Bronchial epithelial cell (primary cell): ENCODE measurements around the gene PPP2R1B. TPM values are rescaled to one million over a fixed set of nuclear protein-coding genes. Genes with fewer than 3 reads are reported as not detected.

ENCODE experiments used
- DNase-seq: peaks from one replicate; pipeline ENCODE4 v3.0.0-alpha.2; 2010; ENCODE audit warnings: low read depth
- FAIRE-seq: peaks from 2 replicates; lab custom pipeline; 2011; peaks lifted over from hg19 to GRCh38; lab: Jason Lieb, UNC
- H3K27me3 ChIP-seq: 2 replicates; pipeline ENCODE4 v1.5.1; 2011; ENCODE audit warnings: low read length; ENCODE audit not compliant: control insufficient read depth, insufficient read depth
- H3K36me3 ChIP-seq: 2 replicates; pipeline ENCODE4 v1.5.1; 2011; ENCODE audit warnings: low read length; ENCODE audit not compliant: control insufficient read depth, insufficient read depth
- H3K4me3 ChIP-seq: 2 replicates; pipeline ENCODE4 v1.5.1; 2011; ENCODE audit warnings: mild to moderate bottlenecking, low read depth, low read length, control low read depth
- total RNA-seq: library from RNA; depleted of rRNA; stranded (reverse); fragments of >200 nt; gene quantifications from 2 replicates; pipeline ENCODE4 v1.2.1, GENCODE V29; 2014
- TF ChIP-seq, protein P1 (sequence below): IDR thresholded peaks from 2 replicates; pipeline ENCODE4 v1.5.1; 2011; ENCODE audit warnings: mild to moderate bottlenecking, moderate library complexity, low read length, control low read depth, inconsistent platforms; ENCODE audit not compliant: insufficient read depth, severe bottlenecking

PPP2R1B gene
- total RNA-seq, 1 donor from 2014 or later = 26.1 TPM

DNA sequence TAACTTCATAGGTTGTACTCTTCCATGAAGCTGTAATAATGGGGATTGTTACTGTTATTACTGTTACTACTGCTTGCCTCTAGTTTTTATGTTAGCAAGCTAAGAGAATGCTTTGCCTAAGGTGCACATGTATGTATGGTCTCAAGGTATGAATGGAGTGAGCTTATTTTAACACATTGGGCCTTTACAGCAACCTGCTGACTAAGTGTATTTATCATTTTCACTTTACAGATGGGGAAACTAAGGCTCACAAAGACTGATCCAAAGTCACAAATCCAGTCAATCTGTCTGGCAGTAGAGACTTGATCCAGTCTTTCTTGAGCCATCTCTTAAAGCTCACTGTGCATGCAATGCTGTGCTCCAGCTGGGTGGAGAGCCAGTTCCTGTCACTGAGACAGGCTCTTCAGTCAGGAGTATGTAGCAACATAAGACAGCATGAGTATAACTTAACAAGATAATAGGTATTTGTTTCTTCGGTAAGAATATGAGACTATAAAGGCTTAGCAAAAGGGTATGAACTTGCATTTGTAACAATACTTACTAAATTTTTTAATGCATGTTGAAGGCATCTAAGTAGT, 66.5 kb downstream of the PPP2R1B start:
- H3K4me3 ChIP-seq = no peak overlapping the region
- no peak for FAIRE-seq

DNA sequence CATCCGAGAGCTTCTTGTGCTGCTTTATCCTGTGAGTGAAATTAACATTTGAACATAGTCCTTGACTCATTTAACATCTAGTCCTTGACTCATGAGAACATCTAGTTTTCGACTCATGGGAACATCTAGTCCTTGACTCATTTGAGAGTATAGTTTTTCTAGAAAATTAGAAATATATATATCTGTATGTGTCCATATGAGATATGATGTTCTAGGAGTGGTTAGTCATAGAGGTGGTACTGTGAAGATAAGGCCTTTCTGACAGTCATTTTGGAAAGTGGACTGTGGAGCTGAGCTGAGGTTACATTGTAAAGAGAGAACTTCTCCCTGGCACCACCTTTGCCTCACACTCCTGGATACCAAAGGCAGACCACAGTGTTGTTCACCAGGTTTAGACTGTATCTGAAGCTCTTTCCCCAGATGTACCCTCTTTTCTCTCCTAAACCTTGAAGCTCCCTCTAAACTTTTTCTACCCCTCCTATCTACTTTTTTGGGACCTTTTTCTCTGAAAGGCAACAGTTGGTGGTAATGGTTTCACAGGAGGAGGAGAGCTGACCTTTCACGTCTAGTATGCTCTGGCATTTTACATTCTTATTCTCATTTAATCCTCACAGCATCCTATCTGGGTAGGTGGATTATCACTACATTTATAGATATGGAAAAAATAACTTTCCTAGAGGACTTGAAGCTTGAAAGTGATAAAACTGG, 67.2 kb downstream of the PPP2R1B start:
- H3K36me3 ChIP-seq = peaks cover 1% of the 10 kb centered on the region
- no peak for FAIRE-seq
- TF ChIP-seq, protein P1, sequence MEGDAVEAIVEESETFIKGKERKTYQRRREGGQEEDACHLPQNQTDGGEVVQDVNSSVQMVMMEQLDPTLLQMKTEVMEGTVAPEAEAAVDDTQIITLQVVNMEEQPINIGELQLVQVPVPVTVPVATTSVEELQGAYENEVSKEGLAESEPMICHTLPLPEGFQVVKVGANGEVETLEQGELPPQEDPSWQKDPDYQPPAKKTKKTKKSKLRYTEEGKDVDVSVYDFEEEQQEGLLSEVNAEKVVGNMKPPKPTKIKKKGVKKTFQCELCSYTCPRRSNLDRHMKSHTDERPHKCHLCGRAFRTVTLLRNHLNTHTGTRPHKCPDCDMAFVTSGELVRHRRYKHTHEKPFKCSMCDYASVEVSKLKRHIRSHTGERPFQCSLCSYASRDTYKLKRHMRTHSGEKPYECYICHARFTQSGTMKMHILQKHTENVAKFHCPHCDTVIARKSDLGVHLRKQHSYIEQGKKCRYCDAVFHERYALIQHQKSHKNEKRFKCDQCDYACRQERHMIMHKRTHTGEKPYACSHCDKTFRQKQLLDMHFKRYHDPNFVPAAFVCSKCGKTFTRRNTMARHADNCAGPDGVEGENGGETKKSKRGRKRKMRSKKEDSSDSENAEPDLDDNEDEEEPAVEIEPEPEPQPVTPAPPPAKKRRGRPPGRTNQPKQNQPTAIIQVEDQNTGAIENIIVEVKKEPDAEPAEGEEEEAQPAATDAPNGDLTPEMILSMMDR = no peak

More for the DNA sequence above, 66.5 kb downstream of the PPP2R1B start:
- DNase-seq = no peak
- Histone ChIP-seq H3K27me3 (no peaks in the 10 kb centered on the region), H3K36me3 (peaks cover 1% of the 10 kb centered on the region)
- TF ChIP-seq, protein P1 = no peak

DNA sequence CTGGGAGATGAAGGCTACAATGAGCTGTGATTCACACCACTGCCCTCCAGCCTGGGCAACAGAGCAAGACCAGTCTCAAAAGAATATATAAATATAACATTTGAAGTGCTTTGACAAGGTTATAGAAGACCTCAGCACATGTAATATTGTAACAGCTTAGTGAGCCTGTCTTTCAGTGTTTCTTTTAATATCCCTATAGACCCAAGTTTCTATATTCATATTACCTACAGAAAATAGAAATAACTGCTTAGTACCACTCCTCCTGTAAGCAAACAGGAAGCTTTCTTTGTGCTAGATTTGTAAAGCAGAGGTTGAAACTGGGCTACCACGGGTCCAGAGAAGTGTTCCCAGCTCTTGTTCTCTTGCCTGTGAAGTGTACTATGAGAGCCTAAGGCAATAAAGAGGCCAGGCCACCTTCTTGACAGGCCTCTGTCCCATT, 68.2 kb downstream of the PPP2R1B start:
- TF ChIP-seq, protein P1 = no peak
- DNase-seq = no peak
- Histone ChIP-seq H3K27me3 (no peaks in the 10 kb centered on the region), H3K4me3 (no peak overlapping the region), H3K36me3 (peaks cover 1% of the 10 kb centered on the region)
- no peak for FAIRE-seq

More for the DNA sequence above, 67.2 kb downstream of the PPP2R1B start:
- no peak for DNase-seq
- no peak overlapping the region for H3K4me3 ChIP-seq
- no peaks in the 10 kb centered on the region for H3K27me3 ChIP-seq

DNA sequence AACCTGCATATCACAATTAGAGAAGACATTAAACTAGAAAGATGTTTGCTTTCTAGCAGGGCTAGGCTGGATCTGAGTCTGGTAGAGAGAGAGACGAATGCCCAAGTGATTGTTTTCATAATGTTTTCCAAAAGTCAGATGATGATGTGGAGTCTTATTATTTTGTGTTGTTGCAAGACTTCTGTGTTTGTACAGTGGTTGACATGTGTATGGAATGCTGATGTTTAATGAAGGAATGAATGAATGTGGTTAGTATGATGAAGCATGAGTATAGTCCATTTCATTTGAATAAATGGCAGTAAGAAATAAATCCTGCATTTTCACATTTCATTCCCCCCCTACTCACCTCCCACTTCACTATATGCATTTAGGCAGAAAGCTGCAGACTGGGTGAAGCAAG, 69.6 kb downstream of the PPP2R1B start:
- DNase-seq (peak; percentile 65), FAIRE-seq (no peak)
- H3K27me3 ChIP-seq = no peaks in the 10 kb centered on the region
- H3K36me3 ChIP-seq = peaks cover 1% of the 10 kb centered on the region
- no peak overlapping the region for H3K4me3 ChIP-seq
- TF ChIP-seq, protein P1 = no peak

DNA sequence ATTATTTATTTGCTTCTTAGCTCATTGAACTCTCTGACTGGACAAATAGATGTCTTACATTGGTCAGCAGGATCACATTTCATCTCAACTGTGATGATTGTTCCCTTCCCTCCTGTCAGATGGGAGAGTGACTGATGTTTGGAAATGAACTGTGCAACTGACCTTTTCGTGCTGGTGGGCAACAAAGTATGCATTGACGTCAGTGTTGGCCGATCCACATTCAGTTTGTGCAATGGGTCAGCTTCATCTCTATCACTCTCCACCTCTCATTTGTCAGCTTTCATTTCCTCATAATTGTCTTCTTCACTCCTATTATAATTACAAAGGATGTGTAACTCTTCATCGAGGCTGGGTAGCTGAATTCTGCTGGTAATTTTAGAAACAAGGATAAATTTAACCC, 71.3 kb downstream of the PPP2R1B start:
- Histone ChIP-seq H3K4me3 (no peak overlapping the region), H3K36me3 (peaks cover 1% of the 10 kb centered on the region), H3K27me3 (no peaks in the 10 kb centered on the region)
- no peak for FAIRE-seq
- TF ChIP-seq, protein P1 = no peak
- DNase-seq = no peak
